ENCODE measurements around the gene GTF3C1.

Gene GTF3C1

GRCh38 chr16:27482397-27483087 lies 67.2 kb downstream of the GTF3C1 start:
- DNase-seq, result no peak

- DNase-seq, result no peak
These were observed 68.3 kb downstream of the GTF3C1 start for GRCh38 chr16:27481282-27481934.

GRCh38 chr16:27480761-27481160 lies 69.0 kb downstream of the GTF3C1 start:
- no peak for DNase-seq

- DNase-seq, result no peak
These were observed 73.5 kb downstream of the GTF3C1 start for GRCh38 chr16:27476240-27476639.

GRCh38 chr16:27475561-27475960 lies 74.2 kb downstream of the GTF3C1 start:
- DNase-seq, result no peak

GRCh38 chr16:27474921-27475320 lies 74.8 kb downstream of the GTF3C1 start:
- DNase-seq, result no peak

- no peak for DNase-seq
These were observed 75.7 kb downstream of the GTF3C1 start for GRCh38 chr16:27474041-27474440.

- no peak for DNase-seq
These were observed 76.4 kb downstream of the GTF3C1 start for GRCh38 chr16:27473101-27473900.

- no peak for DNase-seq
These were observed 77.4 kb downstream of the GTF3C1 start for GRCh38 chr16:27472091-27473020.

- no peak for DNase-seq
These were observed 78.1 kb downstream of the GTF3C1 start for GRCh38 chr16:27471661-27472060.

- no peak for DNase-seq
These were observed 78.9 kb downstream of the GTF3C1 start for GRCh38 chr16:27470567-27471431.

GRCh38 chr16:27468941-27469531 lies 80.7 kb downstream of the GTF3C1 start:
- DNase-seq, result no peak

GRCh38 chr16:27465483-27465879 lies 84.2 kb downstream of the GTF3C1 start:
- no peak for DNase-seq

GRCh38 chr16:27464626-27465482 lies 84.9 kb downstream of the GTF3C1 start:
- DNase-seq, result no peak

- no peak for DNase-seq
These were observed 85.7 kb downstream of the GTF3C1 start for GRCh38 chr16:27463741-27464591.

- no peak for DNase-seq
These were observed 86.6 kb downstream of the GTF3C1 start for GRCh38 chr16:27462846-27463682.

- DNase-seq, result no peak
These were observed 87.4 kb downstream of the GTF3C1 start for GRCh38 chr16:27462200-27462845.

Data from DMS79 (cell line).